DMS114 treated with DMSO at 0.1 percent for 48 hours (cell line): ENCODE results near the gene EXOC4.

ENCODE experiments used
- DNase-seq: peaks from one replicate; lab custom pipeline; 2025; ENCODE audit not compliant: unreplicated experiment; lab: John Stamatoyannopoulos, UW

The EXOC4 gene

DNA sequence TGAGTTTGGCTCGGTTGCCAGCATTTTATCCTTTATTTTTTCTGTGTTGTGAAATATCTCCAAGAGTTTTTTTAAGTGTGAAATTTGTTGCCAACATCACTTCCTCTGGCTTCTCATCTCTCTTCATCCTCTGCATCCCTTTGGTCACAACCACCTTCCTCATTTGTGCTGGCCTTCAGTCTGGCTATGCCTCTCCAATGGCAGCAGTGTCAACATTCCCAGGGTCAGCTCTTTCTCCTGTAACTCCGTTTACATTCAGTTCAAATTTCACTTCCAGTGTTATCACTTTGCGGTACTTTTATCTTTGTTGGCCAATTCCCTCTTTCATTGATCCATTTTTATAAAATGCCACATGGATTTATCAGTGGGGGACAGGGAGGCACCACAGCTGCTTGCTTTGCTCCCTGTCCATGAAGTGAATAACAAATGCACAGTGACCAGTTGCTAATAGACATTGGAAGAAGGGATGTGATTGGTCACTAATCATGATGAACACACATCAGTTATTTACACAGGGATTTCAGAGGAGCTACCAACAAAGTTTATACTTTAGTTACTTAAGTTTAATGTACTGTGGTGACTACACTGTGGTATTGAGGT lies 562.8 kb downstream of the EXOC4 start:
- no peak for DNase-seq

DNA sequence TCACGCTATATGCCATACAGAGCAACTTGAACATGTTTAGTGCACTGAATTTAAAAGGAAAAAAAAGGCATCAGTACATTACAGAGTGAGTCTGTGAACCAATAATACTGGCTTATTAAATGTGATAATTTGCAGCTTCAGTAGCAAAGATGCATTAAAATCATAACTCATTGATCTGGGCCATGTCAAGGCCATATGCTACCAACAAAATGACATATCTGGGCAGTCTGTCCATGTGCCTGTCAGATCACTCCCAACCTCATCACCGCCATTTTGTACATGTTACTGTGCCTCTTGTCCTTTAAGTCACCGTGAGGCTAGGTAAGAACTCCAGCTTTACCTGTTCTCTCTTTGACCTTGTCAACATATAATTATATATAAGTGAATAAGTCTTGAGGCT lies 566.8 kb downstream of the EXOC4 start:
- no peak for DNase-seq

DNA sequence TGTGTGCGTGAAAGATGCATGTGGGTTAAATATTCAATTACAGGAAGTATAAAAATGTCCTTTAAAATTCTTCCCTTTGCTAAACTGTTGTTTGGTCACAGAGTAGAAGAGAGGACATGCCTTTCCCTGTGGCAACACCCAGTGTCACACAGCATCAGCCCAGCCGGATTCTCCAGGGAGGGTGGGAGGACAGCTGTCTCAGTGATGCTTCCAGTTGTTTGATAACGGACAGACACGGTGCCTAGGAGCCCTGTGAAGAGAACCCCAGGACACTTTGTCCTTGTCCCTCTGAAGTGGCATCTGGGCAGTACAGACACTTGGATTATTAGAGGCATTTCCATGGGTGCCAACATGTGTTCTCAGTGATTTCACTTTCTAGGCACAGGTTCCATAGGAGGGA lies 567.7 kb downstream of the EXOC4 start:
- DNase-seq: no peak

DNA sequence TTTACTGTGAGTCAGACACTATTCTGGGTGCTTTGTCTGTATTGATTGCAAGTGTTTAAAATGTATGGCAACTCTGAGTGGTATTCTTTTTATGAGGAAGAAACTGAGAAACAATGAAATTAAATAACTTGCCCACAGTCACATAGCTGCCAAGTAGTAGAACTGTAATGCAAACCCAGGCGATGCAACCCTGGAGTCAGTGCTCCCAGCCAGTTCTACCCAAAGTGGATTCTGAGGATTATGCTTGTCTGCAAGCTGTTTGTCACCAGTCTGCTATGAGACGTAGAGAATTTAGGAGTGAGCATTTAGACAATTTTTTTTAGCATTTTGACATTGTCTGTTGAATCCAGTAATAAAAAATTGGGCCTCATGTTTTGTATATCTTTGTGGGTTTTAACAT lies 568.3 kb downstream of the EXOC4 start:
- DNase-seq: no peak

DNA sequence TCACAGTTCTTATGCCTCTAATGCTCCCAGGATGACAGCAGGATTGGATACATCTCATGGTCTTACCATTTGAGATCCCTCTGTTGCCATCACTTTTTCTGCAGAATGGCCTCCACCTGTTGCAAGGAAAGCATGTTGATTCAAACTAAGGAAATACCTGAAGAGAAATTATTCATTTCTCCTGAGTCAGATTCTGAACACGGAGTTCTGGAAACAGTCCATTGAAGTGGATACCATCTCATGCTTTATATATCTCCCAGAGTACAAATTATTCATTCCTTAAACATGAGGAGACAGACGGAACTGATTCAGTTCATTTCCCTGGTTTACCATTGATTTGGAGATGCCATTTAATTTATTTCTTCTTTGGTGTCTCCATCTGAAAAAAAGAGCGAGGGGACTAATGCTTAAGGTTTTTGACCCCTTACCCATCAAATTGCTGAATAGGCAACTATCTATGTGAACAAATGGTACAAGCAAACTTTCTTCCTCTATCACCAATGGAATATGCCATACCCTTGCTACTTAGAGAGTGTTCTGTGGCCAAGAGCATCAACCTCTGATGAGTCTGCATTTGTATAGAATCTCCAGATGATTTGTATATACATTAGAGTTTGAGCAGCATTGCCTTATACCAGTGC lies 569.2 kb downstream of the EXOC4 start:
- no peak for DNase-seq

DNA sequence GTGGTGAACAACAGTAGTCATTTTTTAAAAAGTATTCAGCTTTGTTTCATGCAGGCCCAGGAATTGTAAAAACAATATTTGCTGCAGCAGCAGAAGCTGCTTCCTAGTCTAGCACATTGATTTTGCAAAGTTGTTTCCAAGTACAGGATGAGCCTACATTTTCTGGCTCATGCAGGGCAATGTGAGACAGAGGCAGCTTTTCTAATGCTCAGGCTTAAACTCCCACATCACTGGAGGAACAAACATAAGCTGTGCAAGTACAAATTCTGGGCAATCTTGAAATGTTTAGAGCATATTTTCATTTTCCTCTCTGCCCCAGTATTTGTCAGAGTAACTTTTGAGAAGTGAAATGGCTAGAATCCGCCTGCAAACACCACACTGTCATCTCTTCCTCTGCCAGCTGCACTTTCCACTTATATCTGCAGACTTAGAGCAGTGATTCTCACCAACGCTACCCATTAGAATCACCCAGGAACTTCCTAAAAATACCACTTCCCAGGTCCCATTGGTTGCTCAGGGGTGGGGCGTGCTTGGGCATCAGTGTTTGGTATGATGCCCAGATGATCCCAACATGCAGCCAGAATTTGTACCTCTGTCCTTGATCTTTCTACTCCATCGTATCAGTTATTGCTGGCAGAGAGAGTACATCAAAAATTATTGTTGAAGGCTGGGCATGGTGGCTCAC lies 570.1 kb downstream of the EXOC4 start:
- no peak for DNase-seq

DNA sequence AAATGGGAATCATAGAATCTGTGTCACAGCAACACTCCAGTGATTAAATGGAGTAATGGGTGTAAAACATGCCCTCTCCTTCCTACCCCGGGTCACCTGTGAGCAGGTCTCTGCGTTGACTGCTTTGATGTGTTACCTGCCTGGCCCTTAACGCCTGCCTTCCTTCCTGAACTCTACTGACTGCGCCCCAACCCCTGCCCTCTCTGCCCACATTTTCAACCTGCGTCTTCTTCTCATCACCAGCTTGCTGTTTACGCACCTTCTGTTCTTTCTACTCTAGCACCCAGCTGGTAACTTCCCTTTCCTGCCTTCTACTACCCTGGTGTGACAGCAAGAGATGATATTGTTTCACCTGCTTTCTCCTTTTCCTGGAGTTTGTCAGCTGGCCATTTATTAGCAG lies 571.3 kb downstream of the EXOC4 start:
- no peak for DNase-seq

DNA sequence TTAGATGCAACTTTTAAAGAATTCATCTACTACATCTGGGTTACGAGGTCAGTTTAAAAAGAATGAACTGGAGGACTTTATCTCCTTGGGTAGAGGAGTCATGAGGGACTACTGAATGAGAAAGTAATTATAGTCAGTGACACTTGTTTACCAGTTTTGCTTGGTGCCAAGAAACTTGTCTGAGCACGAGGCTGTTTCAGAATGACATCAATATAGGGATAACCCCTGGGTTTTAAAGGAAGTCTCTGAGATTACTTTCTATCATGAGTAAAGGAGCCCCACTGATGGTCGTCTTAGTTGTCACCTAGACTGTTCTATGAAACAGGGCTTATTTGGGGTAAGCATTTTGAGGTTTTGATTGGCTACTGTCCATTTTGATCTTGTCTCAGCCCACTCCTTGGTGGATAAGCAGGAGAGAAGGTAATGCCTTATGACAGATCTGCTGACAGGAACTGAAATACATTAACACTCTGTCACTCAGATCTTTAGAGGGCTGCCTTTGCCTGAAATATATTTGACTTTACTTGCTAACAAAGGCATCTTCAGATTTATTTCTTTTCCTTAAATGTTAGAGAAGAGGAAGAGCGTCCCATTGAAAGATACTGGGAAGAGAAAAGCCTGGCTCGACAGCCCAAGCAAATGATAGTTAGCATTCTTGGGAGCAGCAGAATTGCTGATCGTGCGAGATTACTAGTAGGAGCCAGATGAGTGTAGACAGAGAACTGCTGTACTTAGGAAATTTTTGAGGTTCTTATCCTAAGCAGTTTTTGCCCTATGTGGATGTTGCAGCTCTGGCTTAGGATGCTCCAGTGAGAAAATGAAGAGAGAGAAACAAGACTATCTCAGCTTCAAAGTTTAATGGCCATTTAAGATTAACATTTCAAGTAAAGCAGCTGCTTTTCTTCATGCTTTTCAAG lies 575.1 kb downstream of the EXOC4 start:
- no peak for DNase-seq

DNA sequence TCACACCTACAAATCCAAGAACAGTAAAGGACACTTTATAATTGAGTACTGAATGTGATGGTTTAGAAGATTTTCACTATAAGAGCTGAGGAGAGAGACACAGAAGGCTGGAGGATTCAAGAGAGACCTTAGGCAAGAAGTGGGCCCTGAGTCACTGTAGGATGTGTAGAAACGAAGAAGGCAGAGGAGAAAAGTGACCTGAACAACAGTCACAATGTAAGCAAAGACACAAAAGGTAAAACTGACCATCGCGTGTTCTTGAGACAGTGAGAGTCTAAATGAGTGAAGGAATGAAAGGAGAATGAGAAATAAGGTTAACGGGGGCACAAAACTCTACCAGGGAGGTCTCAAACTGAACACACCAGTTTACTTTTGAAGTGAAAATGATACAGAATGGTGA lies 576.0 kb downstream of the EXOC4 start:
- no peak for DNase-seq

DNA sequence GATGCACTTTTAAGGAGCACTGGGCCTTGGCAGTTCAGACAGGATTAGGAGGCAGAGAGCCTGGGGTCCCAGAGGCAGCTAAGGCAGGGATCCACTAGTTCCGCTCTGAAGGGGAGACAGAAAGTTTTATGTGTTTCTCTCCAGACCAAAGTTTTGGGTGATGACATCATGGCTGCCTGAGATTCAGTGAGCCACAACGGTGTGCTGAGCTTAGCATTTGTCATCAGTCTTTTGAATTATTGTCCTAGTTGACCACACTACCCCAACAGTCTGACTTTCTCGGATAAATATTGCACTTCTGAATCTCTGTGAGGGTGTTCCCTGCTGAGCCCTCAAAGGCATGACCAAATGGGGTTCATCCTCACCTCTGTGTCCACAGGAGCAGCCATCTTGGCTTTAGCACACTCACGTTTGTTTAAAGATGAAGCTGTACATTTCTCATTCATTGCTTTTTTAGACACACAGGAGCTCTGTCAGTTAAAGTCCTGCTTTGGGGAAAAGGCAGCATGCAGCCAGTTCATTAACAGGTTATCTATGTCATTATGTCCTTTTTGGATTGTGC lies 576.5 kb downstream of the EXOC4 start:
- DNase-seq: no peak

DNA sequence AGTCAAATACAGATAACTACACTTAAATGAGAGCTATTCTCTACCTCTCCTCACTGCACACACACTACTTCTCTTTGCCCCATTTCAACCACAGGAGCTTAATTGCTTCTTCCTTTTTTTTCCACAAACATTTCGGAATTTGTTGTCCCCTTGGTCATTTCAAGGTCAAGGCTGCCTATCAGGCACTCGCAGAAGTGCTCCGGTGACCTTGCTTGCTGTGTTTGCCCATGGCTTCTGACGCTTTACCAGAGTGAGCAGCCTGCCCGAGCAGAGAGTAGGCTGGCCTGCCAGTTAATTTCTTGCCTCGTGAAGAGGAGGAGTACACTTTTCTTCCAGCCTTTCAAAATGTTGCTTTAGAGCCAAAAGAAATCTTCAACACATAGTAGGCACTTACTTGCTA lies 577.2 kb downstream of the EXOC4 start:
- DNase-seq: no peak

DNA sequence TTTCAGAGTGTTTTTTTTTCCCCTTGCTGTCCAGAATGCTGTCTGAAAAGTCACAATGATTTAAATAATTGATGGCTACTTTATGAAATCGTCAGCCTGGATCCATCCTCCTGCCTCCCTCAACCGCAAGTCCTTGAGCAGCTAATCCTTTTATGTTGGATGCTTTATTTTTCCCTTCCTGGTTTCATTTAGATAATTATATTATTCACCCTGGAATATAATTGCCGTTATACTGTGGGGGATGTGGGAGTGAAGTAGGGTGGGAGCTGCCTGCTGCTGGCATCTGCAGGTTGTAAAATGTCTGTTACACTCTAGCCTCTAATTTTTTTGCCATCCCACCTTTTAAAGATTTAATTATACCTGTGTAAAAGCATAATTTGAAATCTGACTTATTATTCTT lies 583.8 kb downstream of the EXOC4 start:
- DNase-seq: no peak

DNA sequence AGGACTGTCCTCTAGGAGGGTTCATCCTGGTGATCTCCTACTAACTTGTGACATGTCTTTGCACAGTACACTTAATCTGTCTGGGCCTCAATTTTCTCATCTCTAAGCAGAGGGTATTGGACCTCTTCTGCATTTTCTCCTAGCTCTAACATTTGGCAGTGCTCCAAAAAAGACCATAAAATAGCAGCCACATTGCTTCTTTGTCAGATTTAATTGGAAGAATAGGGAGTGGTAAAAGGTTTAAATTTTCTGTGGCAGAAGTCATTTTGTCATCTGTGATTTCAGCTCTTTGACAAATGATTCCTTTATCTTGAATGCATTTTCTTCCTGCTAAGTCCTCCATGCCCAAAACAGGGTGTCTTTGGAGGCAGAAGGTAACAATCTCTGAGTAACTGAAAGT lies 584.3 kb downstream of the EXOC4 start:
- DNase-seq: no peak

DNA sequence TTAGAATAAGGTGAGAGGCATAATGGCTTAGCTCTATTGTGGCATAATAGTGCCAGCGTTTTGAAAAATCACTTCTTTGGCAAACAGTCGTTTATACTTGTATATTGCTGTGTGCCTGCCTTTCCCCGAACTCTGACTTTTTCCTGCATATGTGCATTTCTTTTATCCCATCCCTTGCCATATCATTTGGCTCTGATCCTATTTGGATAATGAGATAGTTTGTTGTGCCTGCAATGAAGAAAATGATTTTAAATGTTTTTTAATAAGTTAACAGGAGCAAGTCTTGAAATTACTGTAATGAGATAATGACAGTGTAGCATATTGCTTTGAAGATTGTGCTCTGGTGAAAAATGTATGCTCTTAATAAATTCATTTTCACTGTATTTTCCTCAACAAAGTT lies 586.2 kb downstream of the EXOC4 start:
- DNase-seq: no peak

DNA sequence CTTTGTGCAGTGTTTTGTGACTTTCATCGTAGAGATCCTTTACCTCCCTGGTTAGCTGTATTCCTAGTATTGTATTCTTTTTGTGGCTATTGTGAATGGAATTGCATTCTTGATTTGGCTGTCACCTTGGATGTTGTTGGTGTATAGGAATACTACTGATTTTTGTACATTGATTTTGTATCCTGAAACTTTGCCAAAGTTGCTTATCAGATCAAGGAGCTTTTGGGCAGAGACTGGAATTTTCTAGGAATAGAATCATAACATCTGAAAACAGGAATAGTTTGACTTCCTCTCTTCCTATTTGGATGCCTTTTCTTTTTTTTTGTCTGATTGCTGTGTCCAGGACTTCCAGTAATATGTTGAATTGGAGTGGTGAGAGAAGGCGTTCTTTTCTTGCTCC lies 590.5 kb downstream of the EXOC4 start:
- DNase-seq: no peak

DNA sequence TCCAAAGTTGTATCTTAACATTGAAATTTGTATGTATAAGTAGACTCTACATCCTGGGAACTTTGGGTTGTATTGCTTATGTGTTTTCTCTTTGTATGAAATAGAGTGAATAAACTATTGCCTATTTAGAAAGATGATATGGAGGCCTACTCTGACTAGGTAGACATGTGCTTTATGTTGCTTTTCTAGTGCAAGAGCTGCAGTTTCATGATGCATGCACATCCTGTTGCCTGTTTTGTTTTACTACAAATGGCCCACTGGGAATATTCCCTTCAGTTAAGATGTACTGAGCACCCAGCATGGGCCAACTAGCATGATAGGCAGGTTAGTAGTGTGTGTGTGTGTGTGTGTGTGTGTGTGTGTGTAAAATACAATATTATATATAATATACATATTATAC lies 592.1 kb downstream of the EXOC4 start:
- no peak for DNase-seq

DNA sequence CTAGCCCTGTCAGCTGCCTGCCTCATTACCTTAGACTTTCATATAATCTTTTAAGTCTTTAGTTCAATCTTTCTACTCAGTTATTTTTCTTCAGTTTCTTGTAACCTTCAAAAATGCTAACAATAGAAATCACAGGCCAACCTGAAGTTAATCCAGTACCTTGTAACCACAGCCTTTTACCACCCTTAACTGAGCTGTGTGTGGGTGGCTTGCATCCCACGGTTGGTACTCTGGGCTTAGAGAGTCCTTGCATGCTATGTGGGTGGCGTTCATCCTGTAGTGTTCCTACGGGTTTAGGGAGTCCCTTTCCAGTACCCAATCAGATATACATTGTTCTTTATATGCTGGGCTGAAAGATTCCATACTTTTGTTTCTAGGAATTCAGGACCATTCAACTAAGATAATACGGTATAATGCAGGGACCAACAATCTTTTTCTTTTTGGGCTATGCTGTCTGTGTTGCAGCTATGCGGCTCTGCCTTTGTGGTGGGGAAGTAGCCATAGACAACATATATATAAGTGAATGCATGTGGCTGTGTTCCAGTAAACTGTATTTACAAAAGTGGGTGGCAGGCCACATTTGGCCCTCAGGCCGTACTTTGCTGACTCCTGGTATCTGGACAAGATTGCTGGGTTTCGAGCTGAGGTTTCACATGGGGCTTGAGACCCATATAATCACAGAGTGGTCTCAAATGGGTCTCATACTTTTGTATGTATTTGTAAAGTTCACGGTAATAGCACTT lies 593.5 kb downstream of the EXOC4 start:
- DNase-seq: no peak

DNA sequence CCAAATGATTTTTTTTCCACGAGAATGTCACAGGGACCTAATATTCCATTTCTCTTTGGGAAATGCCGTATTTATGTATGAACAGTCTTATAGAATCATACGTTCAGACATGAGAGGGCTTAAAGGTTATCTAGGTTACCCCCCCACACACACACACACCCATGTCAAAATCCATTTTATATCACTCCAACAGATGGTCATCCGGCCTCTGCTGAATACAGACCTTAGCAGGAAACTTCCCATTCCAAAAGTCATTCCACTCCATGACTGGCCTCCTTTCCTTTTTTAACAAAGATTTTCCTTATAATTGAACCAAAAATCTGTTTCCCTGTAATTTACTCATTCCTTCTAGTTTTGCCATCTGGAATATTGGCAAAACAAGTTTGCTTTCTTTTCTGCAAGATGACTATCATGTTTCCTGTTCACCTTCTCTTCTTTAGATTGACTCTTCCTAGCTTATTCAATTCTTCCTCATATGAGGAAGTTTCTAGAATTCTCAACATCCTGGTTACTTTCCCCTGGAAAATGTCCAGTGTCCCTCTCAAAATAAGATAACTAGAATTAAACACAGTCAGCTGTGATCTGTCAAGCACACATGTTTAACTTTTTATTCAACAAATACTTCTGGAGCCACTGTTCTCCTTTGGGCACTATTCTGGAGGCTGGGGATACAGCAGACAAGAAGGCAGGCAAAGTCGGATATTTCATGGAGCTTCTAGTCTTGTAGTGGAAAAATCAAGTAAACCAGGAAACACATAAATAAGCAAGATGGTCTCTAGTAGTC lies 597.8 kb downstream of the EXOC4 start:
- DNase-seq: no peak

DNA sequence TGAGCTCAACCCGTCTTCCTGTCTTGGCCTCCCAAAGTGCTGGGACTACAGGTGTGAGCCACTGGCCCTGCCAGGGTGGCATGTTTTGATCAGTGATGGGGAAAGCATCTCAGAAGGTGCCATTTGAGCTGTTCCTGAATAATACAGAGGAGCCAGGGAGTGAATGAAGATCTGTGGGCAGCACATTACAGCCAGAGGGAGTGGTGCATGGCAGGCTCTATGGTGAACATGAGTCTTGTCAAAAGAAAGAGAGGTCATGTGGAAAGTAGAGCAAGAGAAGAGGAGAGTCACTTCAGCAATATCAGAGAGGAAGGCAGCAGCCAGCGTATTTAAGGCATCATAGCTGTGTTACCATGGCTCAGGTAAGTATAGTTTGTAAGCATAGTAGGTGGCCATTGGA lies 598.5 kb downstream of the EXOC4 start:
- DNase-seq: no peak

DNA sequence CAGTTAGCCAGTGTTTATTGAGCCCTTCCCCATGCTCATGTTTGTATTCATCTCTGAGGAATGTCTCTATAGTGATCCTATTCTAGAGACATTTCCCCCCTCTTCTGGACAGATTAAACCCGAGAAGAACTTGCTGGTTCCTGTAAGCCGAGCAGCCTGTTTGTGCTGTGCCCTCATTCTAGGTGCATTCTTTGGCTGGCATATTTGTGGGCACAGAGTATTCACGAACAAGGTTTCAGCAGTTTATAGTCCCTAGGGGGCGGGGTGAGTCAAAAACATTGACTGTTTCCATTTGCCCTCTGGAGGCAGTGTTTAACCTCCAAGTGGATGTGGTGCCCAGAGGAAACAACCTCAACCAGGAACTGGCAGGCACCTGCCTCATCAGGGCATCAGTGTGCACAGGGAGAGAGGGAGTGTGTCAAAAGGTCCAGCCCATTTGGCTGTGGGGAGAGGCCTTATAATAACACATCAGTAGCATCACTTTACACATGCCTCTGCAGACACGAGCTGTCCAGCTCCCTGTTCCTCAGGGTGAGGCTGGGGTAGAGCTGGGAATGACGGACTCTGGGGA lies 600.9 kb downstream of the EXOC4 start:
- DNase-seq: no peak
